Medulla oblongata (tissue), 1 donor: ENCODE measurements around the gene CCNO.

Source experiments
- DNase-seq: peaks from one replicate; pipeline ENCODE4 v3.0.0-alpha.2; 2015; ENCODE audit errors: extremely low spot score

CCNO gene, protein sequence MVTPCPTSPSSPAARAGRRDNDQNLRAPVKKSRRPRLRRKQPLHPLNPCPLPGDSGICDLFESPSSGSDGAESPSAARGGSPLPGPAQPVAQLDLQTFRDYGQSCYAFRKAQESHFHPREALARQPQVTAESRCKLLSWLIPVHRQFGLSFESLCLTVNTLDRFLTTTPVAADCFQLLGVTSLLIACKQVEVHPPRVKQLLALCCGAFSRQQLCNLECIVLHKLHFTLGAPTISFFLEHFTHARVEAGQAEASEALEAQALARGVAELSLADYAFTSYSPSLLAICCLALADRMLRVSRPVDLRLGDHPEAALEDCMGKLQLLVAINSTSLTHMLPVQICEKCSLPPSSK

GRCh38 chr5:55232985-55233928 lies at the start of gene CCNO:
TSS of gene CCNO (minus strand) at chr5:55233608. CDS start at chr5:55233523, 85 bp downstream.
- peak; percentile 9 for DNase-seq

GRCh38 chr5:55278778-55279177 lies 45.4 kb upstream of the CCNO start:
- no peak for DNase-seq

DNA sequence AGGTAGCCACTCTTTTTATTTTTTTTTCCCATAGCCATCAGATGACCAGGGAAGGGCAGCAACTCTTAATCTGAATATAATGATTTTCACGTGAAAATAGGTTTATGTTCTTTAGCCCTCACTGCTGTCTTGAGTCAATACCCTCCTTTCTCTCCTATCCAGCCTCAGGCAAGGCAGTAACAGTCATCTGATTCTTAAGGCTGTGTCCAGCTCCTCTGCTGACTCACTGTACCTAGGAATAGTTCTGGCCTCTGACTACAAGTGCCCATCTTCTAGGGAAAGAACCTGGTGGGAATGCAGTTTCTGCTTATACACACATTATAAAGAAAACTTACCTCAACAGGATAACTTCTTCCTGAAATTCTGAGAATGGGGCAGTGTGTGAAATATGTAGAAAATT lies 43.4 kb upstream of the CCNO start:
- no peak for DNase-seq

- no peak for DNase-seq
These were observed 24.9 kb upstream of the CCNO start for GRCh38 chr5:55258339-55258738.

DNA sequence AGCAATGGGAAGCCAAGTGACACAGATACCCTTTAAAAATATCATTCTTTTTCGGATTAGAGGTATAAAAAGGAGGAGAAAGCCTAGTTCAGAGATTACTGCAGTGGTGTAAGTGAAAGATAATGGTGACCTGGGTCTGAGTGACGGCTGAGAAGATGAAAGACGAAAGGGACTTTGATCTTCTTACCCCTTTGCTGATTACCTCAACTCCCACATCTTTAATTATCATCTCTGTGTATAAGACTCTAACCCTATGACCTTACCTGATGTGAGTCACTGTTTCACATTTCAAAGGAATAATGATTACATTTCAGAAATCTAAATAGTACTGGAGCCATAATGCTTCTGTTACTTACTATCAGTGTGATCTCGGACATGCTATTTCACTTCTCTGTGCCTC lies 21.4 kb upstream of the CCNO start:
- DNase-seq = no peak

DNA sequence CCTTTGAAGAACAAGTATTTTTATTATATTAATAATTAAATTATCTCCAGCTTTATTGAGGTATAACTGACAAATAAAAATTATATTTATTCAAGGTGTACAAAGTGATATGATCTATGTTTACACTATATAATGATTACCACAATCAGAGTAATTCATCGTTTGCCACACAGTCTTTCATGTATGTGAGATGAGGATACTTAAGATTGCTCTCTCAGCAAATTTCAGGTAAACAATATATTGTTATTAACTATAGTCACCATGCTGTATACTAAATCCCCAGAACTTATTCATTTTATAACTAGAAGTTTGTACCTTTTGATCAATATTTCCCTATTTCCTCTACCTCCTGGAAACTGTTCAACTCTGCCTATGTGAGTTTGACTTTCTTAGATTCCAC lies 16.7 kb upstream of the CCNO start:
- DNase-seq = no peak

DNA sequence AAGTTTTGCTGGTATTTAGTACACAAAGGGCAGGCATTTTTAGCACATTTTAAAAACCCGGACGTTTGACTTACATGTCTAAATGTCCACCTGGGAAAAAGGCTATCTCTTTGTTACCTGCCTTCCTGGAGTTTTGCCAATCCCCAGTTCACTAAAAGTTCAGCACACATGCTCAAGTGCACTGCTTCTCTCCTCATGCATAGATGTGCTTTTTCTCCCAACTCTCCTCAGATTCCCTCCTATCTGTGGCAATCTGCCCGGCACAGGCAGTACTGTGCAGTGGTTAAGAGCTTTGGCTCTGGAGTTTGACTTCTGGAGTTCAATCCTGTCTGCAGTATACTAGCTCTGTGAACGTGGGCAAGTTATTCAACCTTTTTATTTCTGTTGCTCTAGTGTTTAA lies 8.3 kb upstream of the CCNO start:
- DNase-seq = no peak

GRCh38 chr5:55236800-55237199 lies 3.4 kb upstream of the CCNO start:
- no peak for DNase-seq

DNA sequence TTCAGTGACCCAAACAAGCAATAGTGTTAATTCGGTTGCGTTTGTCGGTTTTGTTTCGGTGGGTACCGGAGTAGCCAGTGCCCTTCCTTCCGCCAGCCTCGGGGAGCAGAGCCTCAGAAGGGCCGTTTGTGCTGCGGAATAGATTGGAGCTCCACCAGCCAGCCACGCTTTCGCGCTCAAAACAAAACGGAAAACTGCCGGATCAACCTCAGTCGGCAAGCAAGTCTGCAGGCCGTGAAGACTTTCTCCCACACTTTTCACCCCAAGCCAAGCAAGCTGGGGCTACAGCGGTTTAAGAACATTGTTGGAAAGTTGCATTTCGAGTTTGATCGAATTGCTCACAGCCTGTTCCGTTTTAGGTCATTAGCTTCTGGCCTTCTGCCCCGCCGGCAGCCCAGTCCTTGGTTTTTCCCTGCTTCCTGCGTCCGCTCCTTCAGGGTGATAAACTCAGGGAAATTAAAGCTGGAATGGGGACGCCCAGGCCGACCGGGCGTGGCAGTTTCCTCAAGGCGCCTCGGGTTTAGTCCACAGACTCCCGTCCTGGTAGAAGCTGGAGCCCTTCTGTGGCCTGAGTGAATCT lies 803 bp upstream of the CCNO start:
- DNase-seq = peak; percentile 15

DNA sequence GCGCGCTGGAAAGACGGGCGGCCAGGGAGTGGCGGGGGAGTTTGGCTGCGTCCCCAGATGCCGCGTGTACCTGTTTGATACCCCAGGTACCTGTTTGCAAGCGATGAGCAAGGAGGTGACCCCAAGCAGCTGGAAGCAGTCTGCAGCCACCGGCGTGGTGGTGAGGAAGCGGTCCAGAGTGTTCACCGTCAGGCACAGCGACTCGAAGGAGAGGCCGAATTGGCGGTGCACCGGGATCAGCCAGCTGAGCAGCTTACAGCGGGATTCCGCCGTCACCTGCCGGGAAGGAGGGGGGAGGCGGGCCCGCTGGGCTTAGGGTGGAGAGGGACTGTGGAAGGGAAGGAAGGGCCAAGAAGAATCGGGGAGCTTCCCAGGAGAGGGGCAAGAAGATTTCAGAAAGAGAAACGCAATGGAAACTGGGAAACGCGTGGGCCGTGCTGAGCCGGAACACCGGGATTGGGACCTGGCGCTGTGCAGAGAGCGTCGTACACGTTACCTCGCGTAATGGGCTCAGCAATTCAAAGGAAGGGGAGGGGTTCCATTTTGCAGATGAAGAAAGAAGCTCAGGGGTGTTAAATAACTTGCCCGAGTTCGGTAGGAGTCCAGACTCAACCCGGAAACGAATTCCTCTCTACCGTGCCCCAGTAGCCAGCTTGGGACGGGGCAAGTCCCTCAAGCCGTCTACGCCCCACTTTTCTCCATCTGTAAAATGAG lies 980 bp downstream of the CCNO start:
- DNase-seq = no peak

- DNase-seq = no peak
These were observed 1.5 kb downstream of the CCNO start for GRCh38 chr5:55231919-55232270.

DNA sequence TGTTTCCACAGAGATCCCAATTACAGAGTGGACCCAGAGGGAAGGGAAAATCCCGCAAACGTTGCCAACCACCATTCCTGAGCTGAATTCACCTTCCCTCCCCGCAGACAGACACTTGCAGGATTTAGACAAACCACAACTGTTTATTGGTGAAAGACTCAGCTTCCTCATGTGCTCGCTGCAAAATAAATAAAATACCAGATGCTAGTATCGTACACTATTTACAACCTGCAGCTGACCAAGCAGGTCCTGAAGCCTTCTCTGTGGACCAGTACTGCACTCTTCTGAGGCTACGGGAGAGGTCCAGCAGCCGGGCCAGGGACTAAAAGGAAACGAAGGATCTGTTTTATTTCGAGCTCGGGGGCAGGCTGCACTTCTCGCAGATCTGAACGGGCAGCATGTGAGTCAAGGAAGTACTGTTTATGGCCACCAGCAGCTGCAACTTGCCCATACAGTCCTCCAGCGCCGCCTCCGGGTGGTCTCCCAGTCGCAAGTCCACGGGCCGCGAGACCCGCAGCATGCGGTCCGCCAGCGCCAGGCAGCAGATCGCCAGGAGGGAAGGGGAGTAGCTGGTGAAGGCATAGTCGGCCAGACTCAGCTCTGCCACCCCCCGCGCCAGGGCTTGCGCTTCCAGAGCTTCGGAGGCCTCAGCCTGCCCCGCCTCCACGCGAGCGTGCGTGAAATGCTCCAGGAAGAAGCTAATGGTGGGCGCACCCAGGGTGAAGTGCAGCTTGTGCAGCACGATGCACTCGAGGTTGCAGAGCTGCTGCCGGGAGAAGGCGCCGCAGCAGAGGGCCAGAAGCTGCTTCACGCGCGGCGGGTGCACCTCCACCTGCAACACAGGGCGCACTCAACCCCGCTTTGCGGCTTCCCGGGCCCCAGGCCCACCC lies 2.1 kb downstream of the CCNO start:
- DNase-seq = no peak

GRCh38 chr5:55230086-55230629 lies 3.2 kb downstream of the CCNO start:
- DNase-seq = no peak

GRCh38 chr5:55227664-55228430 lies 5.6 kb downstream of the CCNO start:
- DNase-seq = no peak

- DNase-seq = no peak
These were observed 6.3 kb downstream of the CCNO start, which contains the start of gene MCIDAS for GRCh38 chr5:55226934-55227663. TSS of gene MCIDAS (minus strand) at chr5:55227315. CDS start at chr5:55227138, 177 bp downstream.

DNA sequence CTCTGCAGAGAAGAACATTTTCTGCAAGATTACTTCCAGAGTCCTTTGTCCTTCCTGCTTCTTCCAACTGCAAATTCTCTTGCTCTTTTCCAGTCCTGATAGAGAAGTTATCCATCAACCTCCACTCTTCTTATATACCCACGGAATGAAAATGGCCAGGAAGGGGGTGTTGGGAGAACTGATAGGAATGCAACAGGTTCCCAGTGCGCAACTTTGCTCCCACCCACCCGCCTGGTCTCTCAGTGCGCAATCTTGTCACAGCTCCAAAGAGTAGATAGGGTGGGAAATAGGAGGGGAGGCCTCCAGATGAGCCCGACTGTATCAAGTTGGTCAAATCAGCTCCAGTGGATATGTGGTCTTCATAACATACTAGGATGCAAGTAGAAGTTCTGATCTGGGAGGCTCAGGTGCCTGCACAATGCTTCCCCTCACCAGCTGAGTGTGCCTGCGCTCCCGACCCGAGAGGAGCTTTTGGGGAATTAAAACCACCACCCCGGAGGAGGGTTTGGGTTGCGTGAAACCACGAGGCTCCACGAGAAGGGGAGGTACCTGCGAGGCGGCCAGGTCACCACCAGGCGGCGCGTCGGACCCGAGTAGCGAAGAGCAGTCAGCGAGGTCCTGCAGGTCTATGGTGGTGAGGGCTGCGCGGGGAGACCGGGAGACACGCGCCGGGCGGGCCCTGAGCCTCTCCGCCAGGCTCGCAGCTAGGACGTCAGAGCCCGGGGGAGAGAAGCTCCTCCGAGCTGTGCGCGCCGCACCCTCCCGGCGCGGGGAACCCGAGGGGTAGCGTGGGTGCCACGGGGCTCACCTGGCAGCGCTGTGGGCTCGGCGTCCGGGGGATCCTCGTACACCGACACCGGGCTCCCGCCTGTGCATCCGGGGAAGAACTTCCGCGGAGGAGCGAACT lies 7.1 kb downstream of the CCNO start:
- no peak for DNase-seq

DNA sequence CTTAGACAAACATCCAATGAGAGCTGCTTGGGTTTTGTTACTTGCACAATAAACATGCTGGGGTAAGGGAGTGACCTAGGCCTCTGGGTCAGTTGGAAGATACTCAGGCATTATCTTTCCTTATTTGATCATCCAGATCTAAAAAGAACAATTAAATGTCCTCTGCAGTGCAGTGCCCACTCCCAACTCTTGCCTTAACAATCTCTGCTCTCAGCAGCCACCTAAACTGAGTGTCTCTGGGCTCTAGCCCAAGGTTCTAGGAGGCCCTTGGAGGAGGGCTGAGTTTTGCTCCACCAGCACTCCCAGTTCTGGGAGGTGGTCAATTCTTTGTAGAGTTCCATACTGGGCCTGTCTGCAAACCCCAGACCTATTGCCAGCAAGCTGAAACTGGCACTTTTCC lies 8.1 kb downstream of the CCNO start:
- no peak for DNase-seq

GRCh38 chr5:55223812-55224240 lies 9.6 kb downstream of the CCNO start:
- DNase-seq = no peak
